ENCODE data around the gene CCM2L. TPM values are rescaled to one million over a fixed set of nuclear protein-coding genes. Genes with fewer than 3 reads are reported as not detected.

Gene CCM2L
- total and polyA plus RNA-seq, 2 of the 8 experiments (the other 6 are each of a cell fraction or from before 2014, with no cell fraction given): 5.5 to 15.8 TPM

- TF ChIP-seq E2F6 (IDR thresholded peaks at IDR 0.05): peak; percentile 57; the same call in 1 of the 2 replicates
- no peak for TF ChIP-seq SAP30 (IDR thresholded peaks at IDR 0.05; ENCODE audit: insufficient read depth, insufficient replicate concordance, low read length)
- no peak for TF ChIP-seq CHD7 (IDR thresholded peaks at IDR 0.05; ENCODE audit: insufficient replicate concordance, low read length)
- TF ChIP-seq ASH2L (IDR thresholded peaks at IDR 0.05; ENCODE audit: low read length): no peak
- TF ChIP-seq MAX (IDR thresholded peaks at IDR 0.05): peak; percentile 75
- TF ChIP-seq NRF1 (IDR thresholded peaks at IDR 0.05; ENCODE audit: low read depth, low read length): no peak
- no peak for TF ChIP-seq BRCA1 (IDR thresholded peaks at IDR 0.05; ENCODE audit: low read depth, low read length)
- peak; percentile 70; the same call in 1 of the 2 replicates for TF ChIP-seq SP1 (IDR thresholded peaks at IDR 0.05; ENCODE audit: low read depth, low read length)
- peak; percentile 80 for TF ChIP-seq KDM1A (IDR thresholded peaks at IDR 0.05; ENCODE audit: borderline replicate concordance, low read length)
Measured at GRCh38 chr20:32052778-32053362, 42.6 kb downstream of the CCM2L start (continued).
